ENCODE measurements around the gene MRPS18A.

MRPS18A gene

GRCh38 chr6:43630980-43631619 lies 56.5 kb downstream of the MRPS18A start:
- no peak for DNase-seq

GRCh38 chr6:43629505-43630300 lies 57.9 kb downstream of the MRPS18A start:
- DNase-seq: peak; percentile 93

- peak; percentile 100 for DNase-seq
These were observed 58.5 kb downstream of the MRPS18A start, which contains the start of gene GTPBP2 for GRCh38 chr6:43629104-43629504. GTPBP2 (minus strand) TSS chr6:43629264; CDS start chr6:43629162, 102 bp downstream.

- peak; percentile 38 for DNase-seq
These were observed 59.0 kb downstream of the MRPS18A start for GRCh38 chr6:43628393-43629103.

- DNase-seq: peak; percentile 52
These were observed 60.4 kb downstream of the MRPS18A start for GRCh38 chr6:43627008-43627825.

- no peak for DNase-seq
These were observed 62.1 kb downstream of the MRPS18A start for GRCh38 chr6:43625393-43625992.

GRCh38 chr6:43624786-43625288 lies 62.8 kb downstream of the MRPS18A start:
- no peak for DNase-seq

- no peak for DNase-seq
These were observed 63.5 kb downstream of the MRPS18A start for GRCh38 chr6:43623880-43624785.

GRCh38 chr6:43622541-43622940 lies 65.0 kb downstream of the MRPS18A start:
- DNase-seq: no peak

GRCh38 chr6:43621836-43622180 lies 65.8 kb downstream of the MRPS18A start:
- DNase-seq: no peak
